GM12878 (cell line): Measurements from ENCODE around the gene CYS1. TPM values are rescaled to one million over a fixed set of nuclear protein-coding genes. Genes with fewer than 3 reads are reported as not detected.
A peak's percentile ranks its signal among the peaks of the same experiment; 100 is the strongest.

Source experiments
- FOXM1 ChIP-seq: IDR thresholded peaks from 2 replicates; pipeline ENCODE4 v1.6.1; 2012; ENCODE audit warnings: low read depth, mild to moderate bottlenecking, inconsistent platforms, low read length, moderate library complexity
- LARP7 ChIP-seq: fragments of 450-650 bp; IDR thresholded peaks from 2 replicates; pipeline ENCODE4 v1.6.1; 2017; ENCODE audit warnings: mild to moderate bottlenecking
- MLLT1 ChIP-seq: fragments of 450-650 bp; IDR thresholded peaks from 2 replicates; pipeline ENCODE4 v1.6.1; 2016; ENCODE audit warnings: mild to moderate bottlenecking
- NR2C1 ChIP-seq: fragments of 450-650 bp; IDR thresholded peaks from 2 replicates; pipeline ENCODE4 v1.6.1; 2017; ENCODE audit warnings: antibody characterized with exemption, mild to moderate bottlenecking, moderate library complexity
- POLR2AphosphoS2 ChIP-seq: IDR thresholded peaks from 2 replicates; pipeline ENCODE4 v1.6.1; 2011; ENCODE audit warnings: low read depth, mild to moderate bottlenecking, low read length, improper control_type of control experiment, moderate library complexity
- POU2F2 ChIP-seq: IDR thresholded peaks from 3 replicates; pipeline ENCODE4 v1.6.1; 2011; ENCODE audit warnings: low read depth, mild to moderate bottlenecking, low read length, borderline replicate concordance
- RAD21 ChIP-seq: IDR thresholded peaks from 2 replicates; pipeline ENCODE4 v1.6.1; 2011; ENCODE audit warnings: mild to moderate bottlenecking, low read depth, low read length, moderate library complexity; ENCODE audit not compliant: insufficient read depth
- SIX5 ChIP-seq: IDR thresholded peaks from 2 replicates; pipeline ENCODE4 v1.6.1; 2011; ENCODE audit warnings: mild to moderate bottlenecking, low read depth, low read length, moderate library complexity; ENCODE audit not compliant: severe bottlenecking
- SMAD1 ChIP-seq: fragments of 450-650 bp; IDR thresholded peaks from 2 replicates; pipeline ENCODE4 v1.6.1; 2018; ENCODE audit warnings: mild to moderate bottlenecking, low read depth; ENCODE audit not compliant: partially characterized antibody
- SP1 ChIP-seq: IDR thresholded peaks from one replicate; pipeline ENCODE4 v1.6.1; 2011; ENCODE audit warnings: low read depth, low read length
- SREBF1 ChIP-seq: IDR thresholded peaks from 2 replicates; pipeline ENCODE4 v1.6.1; 2012; ENCODE audit warnings: mild to moderate bottlenecking, low read length
- SRF ChIP-seq, 2 experiments: IDR thresholded peaks; 2 replicates each; pipeline ENCODE4 v1.6.1; 2011; ENCODE audit warnings: low read depth in 2 of 2, low read length in 2 of 2, mild to moderate bottlenecking in 1 of 2, moderate library complexity in 1 of 2
- TCF12 ChIP-seq: IDR thresholded peaks from 2 replicates; pipeline ENCODE4 v1.6.1; 2011; ENCODE audit warnings: low read depth, mild to moderate bottlenecking, low read length
- ZNF622 ChIP-seq: fragments of 450-650 bp; IDR thresholded peaks from 2 replicates; pipeline ENCODE4 v1.6.1; 2017; ENCODE audit warnings: mild to moderate bottlenecking, inconsistent platforms
- polyA plus RNA-seq, 11 experiments: library from polyadenylated mRNA; depleted of rRNA in 4 of 11; unstranded in 6 of 11; stranded (reverse) in 5 of 11; fragments of >200 nt; fragmentation: Nextera tagmentation in 4 of 11; fragmentation: Illumina TruSeq in 1 of 11; extraction: Ambion mirVana in 4 of 11; extraction: Trizol in 1 of 11; gene quantifications; 1 replicate in 1 of 11; 2 replicates in 10 of 11; pipeline versions ENCODE4 v1.2.1 to v1.2.3, GENCODE V29; 2011 to 2016; ENCODE audit warnings: inconsistent platforms in 2 of 11, missing spikeins in 2 of 11, low read depth in 1 of 11
- total RNA-seq, 4 experiments: library from RNA; depleted of rRNA in 3 of 4; stranded (reverse); fragments of >200 nt in 3 of 4; fragmentation: Illumina TruSeq in 1 of 4; extraction: Trizol in 1 of 4; gene quantifications; 2 replicates each; pipeline versions ENCODE4 v1.2.1 to v1.2.3, GENCODE V29; 2013 to 2021

The CYS1 gene
- total and polyA plus RNA-seq, 10 of the 15 experiments (the other 5 are each of a cell fraction or from before 2014, with no cell fraction given): 0.35 to 6.4 (median 2.5) TPM

- TF ChIP-seq SIX5 (no peak), FOXM1 (no peak), MLLT1 (no peak), TCF12 (no peak), ZNF622 (no peak), SRF (IDR thresholded peaks at IDR 0.05; ENCODE audit: low read depth in 2 of 2, low read length in 2 of 2) (no peak), POLR2AphosphoS2 (no peak), SREBF1 (no peak), SP1 (no peak), RAD21 (peak; percentile 80), POU2F2 (no peak), SMAD1 (no peak), LARP7 (0 out of 2 replicates have a peak, but pooled peaks have one; percentile 21), NR2C1 (no peak)
These were observed 17.3 kb upstream of the CYS1 start (continued) for GRCh38 chr2:10097352-10098148.
